Glutamatergic neuron (in vitro differentiated cells): ENCODE data around the gene NPHP4. TPM values are rescaled to one million over a fixed set of nuclear protein-coding genes. Genes with fewer than 3 reads are reported as not detected.

Experiments
- DNase-seq: peaks from one replicate; pipeline ENCODE4 v3.0.0; 2022
- H3K27ac Mint-ChIP-seq: one replicate; pipeline ENCODE4 v1.8.0; 2020; ENCODE audit warnings: mild to moderate bottlenecking, mixed read lengths, inconsistent platforms; ENCODE audit not compliant: unreplicated experiment
- H3K27me3 Mint-ChIP-seq: one replicate; pipeline ENCODE4 v1.8.0; 2020; ENCODE audit warnings: mild to moderate bottlenecking, moderate library complexity, mixed read lengths, inconsistent platforms; ENCODE audit not compliant: unreplicated experiment
- H3K36me3 Mint-ChIP-seq: one replicate; pipeline ENCODE4 v1.8.0; 2020; ENCODE audit warnings: mild to moderate bottlenecking, mixed read lengths, inconsistent platforms; ENCODE audit not compliant: unreplicated experiment
- H3K4me1 Mint-ChIP-seq: one replicate; pipeline ENCODE4 v1.8.0; 2020; ENCODE audit warnings: mild to moderate bottlenecking, low read depth, mixed read lengths, inconsistent platforms; ENCODE audit not compliant: unreplicated experiment
- H3K4me3 Mint-ChIP-seq: one replicate; pipeline ENCODE4 v1.8.0; 2020; ENCODE audit warnings: mild to moderate bottlenecking, mixed read lengths, inconsistent platforms; ENCODE audit not compliant: unreplicated experiment
- H3K9me3 Mint-ChIP-seq: one replicate; pipeline ENCODE4 v1.8.0; 2020; ENCODE audit warnings: mild to moderate bottlenecking, moderate library complexity, mixed read lengths, inconsistent platforms; ENCODE audit not compliant: unreplicated experiment
- CTCF ChIP-seq: fragments of 200-600 bp; sonication (generic); IDR thresholded peaks from one replicate; pipeline ENCODE4 v1.5.0; 2021; ENCODE audit not compliant: partially characterized antibody, unreplicated experiment
- total RNA-seq: library from RNA; stranded (reverse); fragmentation: NEBNext Ultra II Directional; extraction: Animal tissue kit (Norgen Biotek cat#: 25700); gene quantifications from one replicate; pipeline ENCODE4 v1.2.1, GENCODE V29; 2021; ENCODE audit not compliant: unreplicated experiment

The NPHP4 gene
- total RNA-seq, 1 donor from 2014 or later = 28.4 TPM

GRCh38 chr1:5979536-5980313 lies 12.5 kb downstream of the NPHP4 start:
- no peaks in the 10 kb centered on the region for H3K36me3 Mint-ChIP-seq
- peaks cover 11% of the 10 kb centered on the region for H3K4me1 Mint-ChIP-seq
- H3K9me3 Mint-ChIP-seq = peaks cover 1% of the 10 kb centered on the region
- H3K4me3 Mint-ChIP-seq = no peak overlapping the region
- DNase-seq = no peak
- H3K27ac Mint-ChIP-seq = no peak overlapping the region
- no peak for TF ChIP-seq CTCF
- peaks cover 5% of the 10 kb centered on the region for H3K27me3 Mint-ChIP-seq

- Mint-ChIP-seq H3K9me3 (peaks cover 1% of the 10 kb centered on the region), H3K27ac (no peak overlapping the region), H3K27me3 (peaks cover 5% of the 10 kb centered on the region), H3K36me3 (no peaks in the 10 kb centered on the region), H3K4me3 (no peak overlapping the region), H3K4me1 (peaks cover 12% of the 10 kb centered on the region)
- TF ChIP-seq CTCF = no peak
- no peak for DNase-seq
Measured at GRCh38 chr1:5978452-5978851, 13.8 kb downstream of the NPHP4 start.

- H3K27me3 Mint-ChIP-seq = peaks cover 5% of the 10 kb centered on the region
- H3K9me3 Mint-ChIP-seq = peaks cover 1% of the 10 kb centered on the region
- no peak for TF ChIP-seq CTCF
- DNase-seq = no peak
- H3K36me3 Mint-ChIP-seq = no peaks in the 10 kb centered on the region
- no peak overlapping the region for H3K27ac Mint-ChIP-seq
- H3K4me1 Mint-ChIP-seq = peaks cover 12% of the 10 kb centered on the region
- no peak overlapping the region for H3K4me3 Mint-ChIP-seq
Measured at GRCh38 chr1:5977494-5978444, 14.5 kb downstream of the NPHP4 start.

GRCh38 chr1:5976726-5977493 lies 15.3 kb downstream of the NPHP4 start:
- no peak for DNase-seq
- no peak for TF ChIP-seq CTCF
- no peak overlapping the region for H3K4me3 Mint-ChIP-seq
- H3K4me1 Mint-ChIP-seq = peaks cover 12% of the 10 kb centered on the region
- peaks cover 5% of the 10 kb centered on the region for H3K27me3 Mint-ChIP-seq
- no peak overlapping the region for H3K27ac Mint-ChIP-seq
- no peaks in the 10 kb centered on the region for H3K36me3 Mint-ChIP-seq
- peaks cover 1% of the 10 kb centered on the region for H3K9me3 Mint-ChIP-seq
